HepG2 (cell line): ENCODE measurements around the gene CCR3. TPM values are rescaled to one million over a fixed set of nuclear protein-coding genes. Genes with fewer than 3 reads are reported as not detected.

ENCODE experiments used
- ATAC-seq: fragments of 200-7000 bp; cut with Tn5 transposase; 3 replicates; pipeline ENCODE4 v1.9.1; 2020; ENCODE audit warnings: mild to moderate bottlenecking, moderate library complexity
- BruUV-seq: library from RNA; stranded (reverse); fragments of 400-500 nt; replicated peaks from 2 replicates; lab custom pipeline; 2021; lab: Mats Ljungman, UMichigan
- CTCF ChIA-PET: fragments of 300-600 bp; formaldehyde crosslinking; extraction: SDS; loops from one replicate; lab custom pipeline; 2021; ENCODE audit warnings: low total read pairs, inconsistent platforms, low intra/inter-chr PET ratio; lab: Yijun Ruan, JAX
- POLR2A ChIA-PET: fragments of 350-600 bp; sonication (Branson Sonifier 250); formaldehyde crosslinking; loops from one replicate; lab custom pipeline; 2020; ENCODE audit warnings: antibody characterized with exemption, inconsistent platforms; lab: Yijun Ruan, JAX
- DNase-seq: peaks from one replicate; pipeline ENCODE4 v3.0.0-alpha.2; 2015; ENCODE audit warnings: low spot score
- FAIRE-seq: peaks from 3 replicates; lab custom pipeline; 2011; peaks lifted over from hg19 to GRCh38; lab: Jason Lieb, UNC
- H2AFZ ChIP-seq: one replicate; pipeline ENCODE4 v1.6.1; 2011; ENCODE audit warnings: low read length, inconsistent platforms
- H3K27ac ChIP-seq: fragments of 300-600 bp; 3 replicates; pipeline ENCODE4 v1.8.0; 2011; ENCODE audit warnings: mixed run types, mild to moderate bottlenecking, mixed read lengths, low read length, inconsistent platforms; ENCODE audit not compliant: insufficient read depth; ENCODE audit errors: extremely low read length
- H3K27me3 ChIP-seq, 2 experiments: fragments of 200-600 bp in 1 of 2; 2 replicates in 1 of 2; 3 replicates in 1 of 2; pipeline versions ENCODE4 v1.6.0 to v1.8.0; 2011; ENCODE audit warnings: low read length in 2 of 2, mild to moderate bottlenecking in 2 of 2, moderate library complexity in 2 of 2, inconsistent platforms in 1 of 2; ENCODE audit not compliant: insufficient read depth in 2 of 2, control insufficient read depth in 1 of 2
- H3K36me3 ChIP-seq, 2 experiments: fragments of 200-600 bp in 1 of 2; replicated peaks in 1 of 2; 2 replicates in 1 of 2; 3 replicates in 1 of 2; pipeline versions ENCODE4 v1.5.1 to v1.8.0; 2011; ENCODE audit warnings: low read length in 2 of 2, inconsistent platforms in 1 of 2; ENCODE audit not compliant: insufficient read depth in 2 of 2, control insufficient read depth in 1 of 2
- H3K4me1 ChIP-seq: 2 replicates; pipeline ENCODE4 v1.5.1; 2012; ENCODE audit warnings: low read length, inconsistent platforms; ENCODE audit not compliant: insufficient read depth
- H3K4me2 ChIP-seq: 2 replicates; pipeline ENCODE4 v1.6.0; 2011; ENCODE audit warnings: low read depth, low read length, inconsistent platforms
- H3K4me3 ChIP-seq, 3 experiments: fragments of 200-600 bp in 1 of 3; sonication (generic), shearing (Covaris generic) in 1 of 3; replicated peaks in 1 of 3; 2 replicates each; pipeline ENCODE4 v1.5.1; 2011 to 2016; ENCODE audit warnings: low read length in 3 of 3, inconsistent platforms in 2 of 3, low read depth in 2 of 3, mild to moderate bottlenecking in 2 of 3, control low read depth in 1 of 3, mixed read lengths in 1 of 3; ENCODE audit not compliant: insufficient read depth in 1 of 3
- H3K79me2 ChIP-seq: one replicate; pipeline ENCODE4 v1.6.1; 2011; ENCODE audit warnings: low read length, inconsistent platforms; ENCODE audit not compliant: insufficient read depth
- H3K9ac ChIP-seq: 2 replicates; pipeline ENCODE4 v1.6.0; 2011; ENCODE audit warnings: mild to moderate bottlenecking, low read depth, low read length, inconsistent platforms; ENCODE audit not compliant: insufficient read depth
- H3K9me3 ChIP-seq: 2 replicates; pipeline ENCODE4 v1.5.1; 2012; ENCODE audit warnings: mild to moderate bottlenecking, low read length
- H4K20me1 ChIP-seq: 2 replicates; pipeline ENCODE4 v1.6.0; 2011; ENCODE audit warnings: inconsistent platforms, mild to moderate bottlenecking, low read length, moderate library complexity; ENCODE audit not compliant: insufficient read depth
- BCL3 ChIP-seq: sonication (generic); formaldehyde crosslinking; IDR thresholded peaks from 2 replicates; pipeline ENCODE4 v1.5.1; 2020; ENCODE audit warnings: mild to moderate bottlenecking, missing genetic modification reagents, moderate library complexity
- E2F2 ChIP-seq: sonication (generic); formaldehyde crosslinking; IDR thresholded peaks from 2 replicates; pipeline ENCODE4 v1.4.0; 2020; ENCODE audit warnings: missing genetic modification reagents, borderline replicate concordance
- FOXP4 ChIP-seq: sonication (generic); formaldehyde crosslinking; IDR thresholded peaks from 2 replicates; pipeline ENCODE4 v1.4.0; 2020; ENCODE audit warnings: missing genetic modification reagents
- GATAD2A ChIP-seq: IDR thresholded peaks from 2 replicates; pipeline ENCODE4 v1.6.1; 2016
- HBP1 ChIP-seq: IDR thresholded peaks from 2 replicates; pipeline ENCODE4 v1.6.1; 2016; ENCODE audit warnings: low read depth, control low read depth
- MAFG ChIP-seq: sonication (generic); formaldehyde crosslinking; IDR thresholded peaks from 2 replicates; pipeline ENCODE4 v1.5.1; 2020; ENCODE audit warnings: mild to moderate bottlenecking, missing genetic modification reagents
- NAIF1 ChIP-seq: sonication (generic); formaldehyde crosslinking; IDR thresholded peaks from 2 replicates; pipeline ENCODE4 v1.5.0; 2020; ENCODE audit warnings: mild to moderate bottlenecking, missing genetic modification reagents, borderline replicate concordance
- NFKB2 ChIP-seq: sonication (generic); formaldehyde crosslinking; IDR thresholded peaks from 2 replicates; pipeline ENCODE4 v1.4.0; 2020; ENCODE audit warnings: missing genetic modification reagents, borderline replicate concordance
- NFKBIZ ChIP-seq: IDR thresholded peaks from 2 replicates; pipeline ENCODE4 v1.6.1; 2018; ENCODE audit warnings: missing genetic modification reagents, missing compliant biosample characterization
- ZBTB49 ChIP-seq: sonication (generic); formaldehyde crosslinking; IDR thresholded peaks from 2 replicates; pipeline ENCODE4 v1.4.0; 2020; ENCODE audit warnings: missing genetic modification reagents, borderline replicate concordance
- ZNF530 ChIP-seq: sonication (generic); formaldehyde crosslinking; IDR thresholded peaks from 2 replicates; pipeline ENCODE4 v1.5.0; 2020; ENCODE audit warnings: low read depth, mild to moderate bottlenecking, missing genetic modification reagents
- ZNF644 ChIP-seq: IDR thresholded peaks from 2 replicates; pipeline ENCODE4 v1.6.1; 2016; ENCODE audit warnings: low read depth
- ZNF782 ChIP-seq: sonication (generic); formaldehyde crosslinking; IDR thresholded peaks from 2 replicates; pipeline ENCODE4 v1.4.0; 2020; ENCODE audit warnings: missing genetic modification reagents, mild to moderate bottlenecking, borderline replicate concordance
- WGBS: methylation state at CpG from one replicate; pipeline ENCODE4 v1.1.6; 2017; ENCODE audit warnings: low lambda C conversion rate; 5-methylcytosine and 5-hydroxymethylcytosine counted together
- in situ Hi-C: cut with HindIII; loops from 2 replicates; pipeline ENCODE4 v1.10.0; 2017; ENCODE audit warnings: low pct_unique_long_range_greater_than_20kb; ENCODE audit not compliant: extremely low pct_ligation_motif_present
- intact Hi-C: fragments of 100-400 bp; cut with micrococcal nuclease; formaldehyde crosslinking; loops from one replicate; pipeline ENCODE4 v1.10.0; 2022; ENCODE audit not compliant: unreplicated experiment
- polyA plus RNA-seq, 8 experiments: library from polyadenylated mRNA; depleted of rRNA in 3 of 8; stranded (reverse) in 7 of 8; unstranded in 1 of 8; fragments of >200 nt; fragmentation: Illumina TruSeq in 4 of 8; extraction: Trizol in 4 of 8; gene quantifications; 2 replicates each; pipeline versions ENCODE4 v1.2.1 to v1.2.3, GENCODE V29; 2011 to 2016; ENCODE audit warnings: low read depth in 4 of 8, missing spikeins in 1 of 8, mixed read lengths in 1 of 8; ENCODE audit not compliant: insufficient read depth in 1 of 8
- total RNA-seq, 5 experiments: library from RNA; depleted of rRNA; stranded (reverse); fragments of >200 nt; fragmentation: Illumina TruSeq; extraction: Trizol; gene quantifications; 2 replicates each; pipeline ENCODE4 v1.2.3, GENCODE V29; 2016; ENCODE audit warnings: low read depth in 1 of 5

The CCR3 gene
- total and polyA plus RNA-seq, 2 of the 13 experiments (the other 11 are each of a cell fraction or from before 2014, with no cell fraction given), result not detected

- no peak for TF ChIP-seq ZBTB49 (CRISPR knock-in tag)
- no peak for TF ChIP-seq ZNF782 (CRISPR knock-in tag)
- no peak for TF ChIP-seq NFKBIZ (CRISPR knock-in tag)
Measured at GRCh38 chr3:46239301-46239938, 2.8 kb upstream of the CCR3 start (continued).

GRCh38 chr3:46239952-46240351 is 2.3 kb upstream of the CCR3 start:
- Histone ChIP-seq H3K4me3 (no peak overlapping the region), H4K20me1 (no peaks in the 10 kb centered on the region), H3K9me3 (no peaks in the 10 kb centered on the region), H3K9ac (no peak overlapping the region), H3K4me1 (no peaks in the 10 kb centered on the region), H2AFZ (no peak overlapping the region), H3K36me3 (no peaks in the 10 kb centered on the region), H3K4me2 (no peak overlapping the region), H3K27ac (no peak overlapping the region), H3K27me3 (peaks cover 0 to 10% of the 10 kb centered on the region in 2 experiments; a peak in 2 of 5 replicates), H3K79me2 (no peaks in the 10 kb centered on the region)
- in situ Hi-C loops, result no loop called here
- no TSS peak for BruUV-seq
- intact Hi-C loops, result loop anchor here (10.0 kb wide), 1 partner anchor 1905 kb away; the partner anchor contains the start of gene TCAIM
- ATAC-seq, result no peak
- POLR2A ChIA-PET, result no interaction called here
- DNase-seq, result no peak
- CTCF ChIA-PET, result no interaction called here
- no peak for FAIRE-seq
- WGBS, result 0% methylated on average over 2 of the region's 2 CpGs
- TF ChIP-seq NFKB2 (CRISPR knock-in tag) (no peak), ZNF644 (CRISPR knock-in tag) (no peak), GATAD2A (CRISPR knock-in tag) (no peak), E2F2 (CRISPR knock-in tag) (no peak), BCL3 (CRISPR knock-in tag) (no peak), ZNF530 (CRISPR knock-in tag) (no peak), HBP1 (CRISPR knock-in tag) (no peak), NAIF1 (CRISPR knock-in tag) (no peak), FOXP4 (CRISPR knock-in tag) (no peak), MAFG (no peak)
